Measurements from ENCODE around the gene ADGRD1.

Gene ADGRD1

GRCh38 chr12:131006036-131006735, 52.5 kb downstream of the ADGRD1 start:
- DNase-seq (ENCODE audit: low read depth), result no peak

- no peak for DNase-seq (ENCODE audit: low read depth)
Observed at GRCh38 chr12:131007031-131007739, 53.5 kb downstream of the ADGRD1 start.

GRCh38 chr12:131007740-131008117, 54.0 kb downstream of the ADGRD1 start:
- DNase-seq (ENCODE audit: low read depth), result no peak

GRCh38 chr12:131008131-131008912, 54.6 kb downstream of the ADGRD1 start:
- no peak for DNase-seq (ENCODE audit: low read depth)

GRCh38 chr12:131008913-131009270, 55.2 kb downstream of the ADGRD1 start:
- DNase-seq (ENCODE audit: low read depth), result no peak

GRCh38 chr12:131009595-131010395, 56.1 kb downstream of the ADGRD1 start:
- no peak for DNase-seq (ENCODE audit: low read depth)

GRCh38 chr12:131010396-131011131, 56.9 kb downstream of the ADGRD1 start:
- DNase-seq (ENCODE audit: low read depth), result no peak

GRCh38 chr12:131011165-131012079, 57.7 kb downstream of the ADGRD1 start:
- DNase-seq (ENCODE audit: low read depth), result no peak

- DNase-seq (ENCODE audit: low read depth), result no peak
Observed at GRCh38 chr12:131012279-131013069, 58.8 kb downstream of the ADGRD1 start.

GRCh38 chr12:131013118-131013517, 59.4 kb downstream of the ADGRD1 start:
- DNase-seq (ENCODE audit: low read depth), result no peak

- DNase-seq (ENCODE audit: low read depth), result no peak
Observed at GRCh38 chr12:131014343-131014742, 60.6 kb downstream of the ADGRD1 start.

GRCh38 chr12:131015581-131016337, 62.1 kb downstream of the ADGRD1 start:
- no peak for DNase-seq (ENCODE audit: low read depth)

- no peak for DNase-seq (ENCODE audit: low read depth)
Observed at GRCh38 chr12:131017477-131017991, 63.8 kb downstream of the ADGRD1 start.

GRCh38 chr12:131018019-131018620, 64.4 kb downstream of the ADGRD1 start:
- no peak for DNase-seq (ENCODE audit: low read depth)

- no peak for DNase-seq (ENCODE audit: low read depth)
Observed at GRCh38 chr12:131018808-131019397, 65.2 kb downstream of the ADGRD1 start.

GRCh38 chr12:131020326-131021153, 66.8 kb downstream of the ADGRD1 start:
- no peak for DNase-seq (ENCODE audit: low read depth)

- no peak for DNase-seq (ENCODE audit: low read depth)
Observed at GRCh38 chr12:131021154-131021541, 67.4 kb downstream of the ADGRD1 start.
